H9 (cell line): ENCODE data around the gene SCARB2. TPM values are rescaled to one million over a fixed set of nuclear protein-coding genes. Genes with fewer than 3 reads are reported as not detected.

Experiments used
- DNase-seq: peaks from one replicate; pipeline ENCODE4 v3.0.0-alpha.2; 2017
- H2AFZ ChIP-seq: one replicate; pipeline ENCODE4 v1.6.1; 2013; ENCODE audit warnings: mild to moderate bottlenecking, low read length, control low read depth, moderate library complexity
- H2AK5ac ChIP-seq: 2 replicates; pipeline ENCODE4 v1.6.1; 2013; ENCODE audit warnings: low read length, control low read depth, mixed read lengths; ENCODE audit not compliant: insufficient read length
- H2BK120ac ChIP-seq: one replicate; pipeline ENCODE4 v1.6.1; 2013; ENCODE audit warnings: low read depth, mild to moderate bottlenecking, low read length, control low read depth, inconsistent platforms; ENCODE audit not compliant: poor library complexity, severe bottlenecking
- H2BK12ac ChIP-seq: 2 replicates; pipeline ENCODE4 v1.6.1; 2013; ENCODE audit warnings: low read length, control low read depth, mixed read lengths, low read depth; ENCODE audit not compliant: insufficient read length
- H2BK15ac ChIP-seq: 2 replicates; pipeline ENCODE4 v1.6.1; 2013; ENCODE audit warnings: low read depth, low read length, control low read depth
- H2BK20ac ChIP-seq: one replicate; pipeline ENCODE4 v1.6.1; 2013; ENCODE audit warnings: low read depth, mild to moderate bottlenecking, low read length, control low read depth, inconsistent platforms; ENCODE audit not compliant: poor library complexity, severe bottlenecking
- H2BK5ac ChIP-seq: 2 replicates; pipeline ENCODE4 v1.6.1; 2013; ENCODE audit warnings: low read length, control low read depth, mixed read lengths; ENCODE audit not compliant: insufficient read length
- H3K14ac ChIP-seq: 2 replicates; pipeline ENCODE4 v1.6.1; 2013; ENCODE audit warnings: low read length, control low read depth; ENCODE audit not compliant: insufficient read depth
- H3K18ac ChIP-seq: 2 replicates; pipeline ENCODE4 v1.6.1; 2013; ENCODE audit warnings: low read depth, mild to moderate bottlenecking, mixed read lengths, low read length, control low read depth; ENCODE audit not compliant: insufficient read length
- H3K23ac ChIP-seq: 2 replicates; pipeline ENCODE4 v1.6.1; 2013; ENCODE audit warnings: low read length, control low read depth, mixed read lengths, low read depth; ENCODE audit not compliant: insufficient read length
- H3K23me2 ChIP-seq: 2 replicates; pipeline ENCODE4 v1.6.1; 2013; ENCODE audit warnings: low read depth, mild to moderate bottlenecking, mixed read lengths, low read length, control low read depth; ENCODE audit not compliant: insufficient read length, poor library complexity, severe bottlenecking
- H3K27ac ChIP-seq: 2 replicates; pipeline ENCODE4 v1.5.1; 2013; ENCODE audit warnings: low read length, control low read depth, mixed read lengths, low read depth; ENCODE audit not compliant: insufficient read length
- H3K27me3 ChIP-seq: 2 replicates; pipeline ENCODE4 v1.6.1; 2013; ENCODE audit warnings: low read length, control low read depth, inconsistent platforms; ENCODE audit not compliant: insufficient read depth
- H3K4ac ChIP-seq: 2 replicates; pipeline ENCODE4 v1.6.1; 2013; ENCODE audit warnings: low read depth, mild to moderate bottlenecking, control low read depth, inconsistent platforms, low read length, moderate library complexity
- H3K4me1 ChIP-seq: 2 replicates; pipeline ENCODE4 v1.6.1; 2013; ENCODE audit warnings: low read length, control low read depth, inconsistent platforms; ENCODE audit not compliant: insufficient read depth
- H3K4me2 ChIP-seq: 2 replicates; pipeline ENCODE4 v1.6.1; 2013; ENCODE audit warnings: low read length, control low read depth, mixed read lengths; ENCODE audit not compliant: insufficient read length, insufficient read depth
- H3K56ac ChIP-seq: 2 replicates; pipeline ENCODE4 v1.6.1; 2013; ENCODE audit warnings: low read depth, mild to moderate bottlenecking, mixed read lengths, low read length, control low read depth; ENCODE audit not compliant: insufficient read length
- H3K79me1 ChIP-seq: 2 replicates; pipeline ENCODE4 v1.6.1; 2013; ENCODE audit warnings: low read depth, mild to moderate bottlenecking, moderate library complexity, low read length, control low read depth, inconsistent platforms; ENCODE audit not compliant: insufficient read depth, poor library complexity, severe bottlenecking
- H3K79me2 ChIP-seq: 2 replicates; pipeline ENCODE4 v1.6.1; 2013; ENCODE audit warnings: low read length, control low read depth, inconsistent platforms; ENCODE audit not compliant: insufficient read depth
- H3K9ac ChIP-seq: 2 replicates; pipeline ENCODE4 v1.6.1; 2013; ENCODE audit warnings: low read length, control low read depth, mixed read lengths; ENCODE audit not compliant: insufficient read length; ENCODE audit errors: extremely low read depth
- H3K9me3 ChIP-seq: one replicate; pipeline ENCODE4 v1.6.1; 2013; ENCODE audit warnings: low read depth, low read length, inconsistent platforms; ENCODE audit not compliant: control insufficient read depth
- H3T11ph ChIP-seq: one replicate; pipeline ENCODE4 v1.6.1; 2013; ENCODE audit warnings: mild to moderate bottlenecking, low read length, control low read depth, inconsistent platforms
- H4K20me1 ChIP-seq: one replicate; pipeline ENCODE4 v1.6.1; 2013; ENCODE audit not compliant: control insufficient read depth, insufficient read length, insufficient read depth
- H4K5ac ChIP-seq: 2 replicates; pipeline ENCODE4 v1.6.1; 2013; ENCODE audit warnings: low read depth, mild to moderate bottlenecking, mixed read lengths, low read length, control low read depth; ENCODE audit not compliant: insufficient read length
- H4K8ac ChIP-seq: replicated peaks from 2 replicates; pipeline ENCODE4 v1.6.1; 2013; ENCODE audit warnings: low read length, control low read depth, mixed read lengths, low read depth; ENCODE audit not compliant: insufficient read length
- H4K91ac ChIP-seq: 2 replicates; pipeline ENCODE4 v1.6.1; 2013; ENCODE audit warnings: low read depth, mild to moderate bottlenecking, moderate library complexity, mixed read lengths, low read length, control low read depth; ENCODE audit not compliant: insufficient read length
- H3K27ac Mint-ChIP-seq, 3 experiments: 2 replicates in 2 of 3; 3 replicates in 1 of 3; pipeline ENCODE4 v1.8.0; 2020 to 2021; ENCODE audit warnings: mixed read lengths in 3 of 3, mild to moderate bottlenecking in 1 of 3, moderate library complexity in 1 of 3
- H3K27me3 Mint-ChIP-seq: 2 replicates; pipeline ENCODE4 v1.8.0; 2021; ENCODE audit warnings: low read depth, mild to moderate bottlenecking, moderate library complexity, mixed read lengths
- H3K36me3 Mint-ChIP-seq, 3 experiments: 2 replicates in 2 of 3; 3 replicates in 1 of 3; pipeline ENCODE4 v1.8.0; 2020 to 2021; ENCODE audit warnings: low read depth in 3 of 3, mixed read lengths in 3 of 3; ENCODE audit not compliant: insufficient read depth in 1 of 3
- H3K4me1 Mint-ChIP-seq, 2 experiments: 2 replicates each; pipeline ENCODE4 v1.8.0; 2020; ENCODE audit warnings: mixed read lengths in 2 of 2
- H3K4me3 Mint-ChIP-seq, 2 experiments: 2 replicates in 1 of 2; 3 replicates in 1 of 2; pipeline ENCODE4 v1.8.0; 2020 to 2021; ENCODE audit warnings: mild to moderate bottlenecking in 2 of 2, mixed read lengths in 2 of 2, moderate library complexity in 1 of 2
- H3K9me3 Mint-ChIP-seq, 2 experiments: 2 replicates in 1 of 2; 3 replicates in 1 of 2; pipeline ENCODE4 v1.8.0; 2020; ENCODE audit warnings: mild to moderate bottlenecking in 2 of 2, mixed read lengths in 2 of 2, moderate library complexity in 1 of 2
- WGBS: extraction: QIAGEN DNeasy Blood & Tissue Kit; methylation state at CpG from one replicate; pipeline ENCODE4 v1.1.7; 2013; ENCODE audit warnings: missing lambda C conversion rate, low lambda C conversion rate, mixed read lengths; ENCODE audit not compliant: insufficient read length; ENCODE audit errors: extremely low coverage; 5-methylcytosine and 5-hydroxymethylcytosine counted together
- total RNA-seq: library from RNA; stranded (reverse); gene quantifications from 2 replicates; pipeline ENCODE4 v1.2.1, GENCODE V29; 2021
- TF ChIP-seq, protein P1 (sequence below): fragments of 200-600 bp; sonication (generic); conservative IDR thresholded peaks from 3 replicates; pipeline ENCODE4 v1.8.0; 2021; ENCODE audit warnings: antibody characterized with exemption, mild to moderate bottlenecking

The SCARB2 gene
- total RNA-seq, 1 experiment from 2014 or later = 36.4 TPM

DNA sequence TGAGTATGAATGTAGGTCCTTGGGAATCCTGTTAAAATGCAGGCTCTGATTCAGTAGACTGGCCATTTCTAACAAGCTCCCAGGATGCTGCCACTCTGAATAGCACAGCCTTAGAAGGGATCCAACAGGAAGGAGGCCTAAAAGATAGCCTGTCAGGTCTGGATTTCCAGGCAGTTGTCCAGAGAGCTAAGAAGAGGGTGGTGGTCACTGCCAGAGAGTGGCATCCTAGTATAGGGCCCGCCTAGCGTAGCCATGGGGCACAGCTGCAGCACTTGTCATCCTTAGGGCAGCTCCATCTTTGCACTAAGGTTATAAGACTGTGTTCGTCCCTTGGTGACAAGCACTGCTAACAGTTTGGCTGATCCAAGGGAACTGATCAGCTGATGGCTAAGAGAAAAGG is 44.9 kb downstream of the SCARB2 start:
- no peak for DNase-seq
- Histone ChIP-seq H2BK15ac (no peak overlapping the region), H3K18ac (no peak overlapping the region), H3K9me3 (no peaks in the 10 kb centered on the region), H3K4me2 (no peak overlapping the region), H3K79me1 (no peaks in the 10 kb centered on the region), H4K20me1 (no peaks in the 10 kb centered on the region), H3K9ac (no peak overlapping the region), H3K23ac (no peak overlapping the region), H3K23me2 (no peaks in the 10 kb centered on the region), H2BK20ac (no peak overlapping the region), H4K91ac (no peak overlapping the region), H4K8ac (no peak overlapping the region), H3K27me3 (no peaks in the 10 kb centered on the region), H2BK120ac (no peak overlapping the region), H3K14ac (no peak overlapping the region), H3K4me1 (no peaks in the 10 kb centered on the region), H2BK5ac (no peak overlapping the region), H3K4ac (no peak overlapping the region), H2AK5ac (no peak overlapping the region), H3K79me2 (no peaks in the 10 kb centered on the region), H2AFZ (no peak overlapping the region), H3K27ac (no peak overlapping the region), H2BK12ac (no peak overlapping the region), H3K56ac (no peak overlapping the region), H4K5ac (no peak overlapping the region), H3T11ph (no peak overlapping the region)
- no peak overlapping the region for H3K27ac Mint-ChIP-seq
- H3K9me3 Mint-ChIP-seq = no peaks in the 10 kb centered on the region
- H3K27me3 Mint-ChIP-seq = no peaks in the 10 kb centered on the region
- H3K4me1 Mint-ChIP-seq = no peaks in the 10 kb centered on the region
- no CpG with 5 or more reads among the region's 3 CpGs for WGBS
- no peak overlapping the region for H3K4me3 Mint-ChIP-seq
- TF ChIP-seq, protein P1, sequence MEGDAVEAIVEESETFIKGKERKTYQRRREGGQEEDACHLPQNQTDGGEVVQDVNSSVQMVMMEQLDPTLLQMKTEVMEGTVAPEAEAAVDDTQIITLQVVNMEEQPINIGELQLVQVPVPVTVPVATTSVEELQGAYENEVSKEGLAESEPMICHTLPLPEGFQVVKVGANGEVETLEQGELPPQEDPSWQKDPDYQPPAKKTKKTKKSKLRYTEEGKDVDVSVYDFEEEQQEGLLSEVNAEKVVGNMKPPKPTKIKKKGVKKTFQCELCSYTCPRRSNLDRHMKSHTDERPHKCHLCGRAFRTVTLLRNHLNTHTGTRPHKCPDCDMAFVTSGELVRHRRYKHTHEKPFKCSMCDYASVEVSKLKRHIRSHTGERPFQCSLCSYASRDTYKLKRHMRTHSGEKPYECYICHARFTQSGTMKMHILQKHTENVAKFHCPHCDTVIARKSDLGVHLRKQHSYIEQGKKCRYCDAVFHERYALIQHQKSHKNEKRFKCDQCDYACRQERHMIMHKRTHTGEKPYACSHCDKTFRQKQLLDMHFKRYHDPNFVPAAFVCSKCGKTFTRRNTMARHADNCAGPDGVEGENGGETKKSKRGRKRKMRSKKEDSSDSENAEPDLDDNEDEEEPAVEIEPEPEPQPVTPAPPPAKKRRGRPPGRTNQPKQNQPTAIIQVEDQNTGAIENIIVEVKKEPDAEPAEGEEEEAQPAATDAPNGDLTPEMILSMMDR = no peak
- peaks cover 5 to 25% (median 24%) of the 10 kb centered on the region in 3 experiments; a peak in 6 of 7 replicates for H3K36me3 Mint-ChIP-seq
